ENCODE measurements around the gene DZIP1. TPM values are rescaled to one million over a fixed set of nuclear protein-coding genes. Genes with fewer than 3 reads are reported as not detected.

Gene DZIP1
- total RNA-seq, 4 donors from 2014 or later = 6.4 to 15.3 (median 8.1) TPM

Other genes starting within 250 kb of the DZIP1 start
- gene CLDN10, start 92.0 kb downstream of the DZIP1 start, total RNA-seq = not detected
- 10 to 100 TPM; 22.8 to 49.7 (median 35.5) TPM for gene DNAJC3, start 32.4 kb upstream of the DZIP1 start, total RNA-seq

Measured in transverse colon (tissue), 4 donors.